Esophagus squamous epithelium (tissue), 5 donors: Measurements from ENCODE around the gene MRPS31. TPM values are rescaled to one million over a fixed set of nuclear protein-coding genes. Genes with fewer than 3 reads are reported as not detected.

Source experiments
- DNase-seq: peaks from one replicate; lab custom pipeline; 2025; lab: John Stamatoyannopoulos, UW
- H3K27ac ChIP-seq, 4 donors: fragments of 200-600 bp; sonication (generic); one replicate each; pipeline ENCODE4 v1.5.1; 2016 to 2019; ENCODE audit warnings: mild to moderate bottlenecking in 1 of 4
- H3K27me3 ChIP-seq, 4 donors: fragments of 200-600 bp; sonication (generic); 1 replicate in 3 of 4; 2 replicates in 1 of 4; pipeline versions ENCODE4 v1.5.1 to v1.6.0; 2017 to 2021; ENCODE audit warnings: antibody characterized with exemption in 1 of 4
- H3K36me3 ChIP-seq, 3 donors: fragments of 200-600 bp; sonication (generic); one replicate each; pipeline ENCODE4 v1.5.1; 2016 to 2019
- H3K4me1 ChIP-seq, 3 donors: fragments of 200-600 bp; sonication (generic); one replicate each; pipeline ENCODE4 v1.5.1; 2017 to 2019
- H3K4me3 ChIP-seq, 4 donors: fragments of 200-600 bp; sonication (generic); 1 replicate in 3 of 4; 2 replicates in 1 of 4; pipeline ENCODE4 v1.5.1; 2016 to 2019; ENCODE audit warnings: mild to moderate bottlenecking in 2 of 4, moderate library complexity in 1 of 4
- H3K9me3 ChIP-seq, 3 donors: fragments of 200-600 bp; sonication (generic); one replicate each; pipeline ENCODE4 v1.5.1; 2016 to 2019
- CTCF ChIP-seq, 6 experiments: fragments of 450-650 bp in 4 of 6; fragments of 200-600 bp in 2 of 6; sonication (generic) in 2 of 6; IDR thresholded peaks; one replicate each; pipeline ENCODE4 v1.5.1; 2016 to 2019; ENCODE audit warnings: antibody characterized with exemption in 6 of 6, mild to moderate bottlenecking in 4 of 6, moderate library complexity in 4 of 6
- POLR2A ChIP-seq, 4 donors: fragments of 450-650 bp; IDR thresholded peaks; one replicate each; pipeline ENCODE4 v1.6.1; 2017; ENCODE audit warnings: antibody characterized with exemption in 4 of 4, mild to moderate bottlenecking in 4 of 4, moderate library complexity in 3 of 4
- WGBS, 2 donors: methylation state at CpG; one replicate each; pipeline ENCODE4 v1.1.5; 2018; 5-methylcytosine and 5-hydroxymethylcytosine counted together
- intact Hi-C: fragments of 100-400 bp; cut with DNase I; formaldehyde crosslinking; loops from one replicate; pipeline ENCODE4 v1.15.0; 2022
- total RNA-seq, 4 donors: library from RNA; depleted of rRNA; stranded (reverse); fragments of >200 nt; gene quantifications; one replicate each; pipeline ENCODE4 v1.1.0, GENCODE V29; 2016
- donor health status: DM: yes; HTN: yes; CAD: no.

The MRPS31 gene
- total RNA-seq, 4 donors from 2014 or later = 8.8 to 24.2 (median 18.0) TPM

DNA sequence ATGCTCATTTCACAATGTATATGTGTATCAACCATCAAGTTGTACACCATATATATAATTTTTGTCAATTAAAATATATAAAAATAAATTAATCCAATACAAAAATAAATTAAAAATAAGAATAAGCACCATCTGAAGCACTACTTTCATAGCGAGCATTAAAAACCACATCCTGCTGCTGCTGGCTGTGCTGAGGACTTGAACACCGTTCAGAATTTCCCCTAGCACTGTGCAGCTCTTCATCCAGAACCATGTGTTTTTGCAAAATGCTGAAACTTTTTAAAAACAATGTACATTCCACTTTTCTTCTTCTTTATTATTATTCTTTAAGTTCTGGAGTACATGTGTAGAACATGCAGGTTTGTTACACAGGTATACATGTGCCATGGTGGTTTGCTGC lies 64.6 kb downstream of the MRPS31 start:
- Histone ChIP-seq H3K9me3 (peaks cover 0 to 24% (median 9%) of the 10 kb centered on the region in 3 donors), H3K27ac (no peak overlapping the region), H3K36me3 (no peaks in the 10 kb centered on the region), H3K4me1 (no peaks in the 10 kb centered on the region), H3K27me3 (no peaks in the 10 kb centered on the region), H3K4me3 (no peak overlapping the region)
- WGBS, 2 donors = 68 to 70% methylated on average over 2 of the region's 2 CpGs
- no peak for TF ChIP-seq CTCF (IDR thresholded peaks at IDR 0.05)
- no peak for TF ChIP-seq POLR2A (IDR thresholded peaks at IDR 0.05)
- intact Hi-C loops = no loop called here
- DNase-seq = no peak

- Histone ChIP-seq H3K4me3 (no peak overlapping the region), H3K4me1 (no peaks in the 10 kb centered on the region), H3K36me3 (no peaks in the 10 kb centered on the region), H3K27ac (no peak overlapping the region), H3K27me3 (no peaks in the 10 kb centered on the region), H3K9me3 (no peaks in the 10 kb centered on the region)
- 76 to 95% methylated on average over 5 of the region's 5 CpGs for WGBS, 2 donors
- no peak for DNase-seq
- intact Hi-C loops = no loop called here
- TF ChIP-seq POLR2A (IDR thresholded peaks at IDR 0.05) (no peak), CTCF (IDR thresholded peaks at IDR 0.05) (no peak)
Observed at GRCh38 chr13:40697711-40698110, 73.3 kb downstream of the MRPS31 start.

DNA sequence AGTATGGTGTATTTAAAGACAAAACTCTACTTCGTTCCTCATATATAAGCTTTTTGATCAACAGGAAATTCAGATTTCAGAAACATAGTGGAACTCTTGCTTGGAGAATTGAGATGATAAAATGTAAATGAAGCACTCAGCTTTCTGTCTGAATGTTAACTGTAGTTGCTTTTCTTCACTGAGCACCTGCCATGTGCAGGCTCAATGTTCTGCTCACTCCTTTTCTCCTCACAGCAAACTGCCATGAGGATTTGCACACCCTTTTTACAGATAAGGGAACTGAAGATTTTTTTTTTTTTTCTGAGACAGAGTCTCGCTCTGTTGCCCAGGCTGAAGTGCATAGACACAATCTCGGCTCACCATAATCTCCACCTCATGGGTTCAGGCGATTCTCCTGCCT lies 76.6 kb downstream of the MRPS31 start:
- TF ChIP-seq CTCF (IDR thresholded peaks at IDR 0.05) (no peak), POLR2A (IDR thresholded peaks at IDR 0.05) (no peak)
- no peak overlapping the region for H3K27ac ChIP-seq
- intact Hi-C loops = no loop called here
- no peaks in the 10 kb centered on the region for H3K4me1 ChIP-seq
- H3K27me3 ChIP-seq = no peaks in the 10 kb centered on the region
- H3K9me3 ChIP-seq = no peaks in the 10 kb centered on the region
- no peak for DNase-seq
- H3K36me3 ChIP-seq = no peaks in the 10 kb centered on the region
- WGBS, 2 donors = 76 to 79% methylated on average over 4 of the region's 4 CpGs
- no peak overlapping the region for H3K4me3 ChIP-seq

DNA sequence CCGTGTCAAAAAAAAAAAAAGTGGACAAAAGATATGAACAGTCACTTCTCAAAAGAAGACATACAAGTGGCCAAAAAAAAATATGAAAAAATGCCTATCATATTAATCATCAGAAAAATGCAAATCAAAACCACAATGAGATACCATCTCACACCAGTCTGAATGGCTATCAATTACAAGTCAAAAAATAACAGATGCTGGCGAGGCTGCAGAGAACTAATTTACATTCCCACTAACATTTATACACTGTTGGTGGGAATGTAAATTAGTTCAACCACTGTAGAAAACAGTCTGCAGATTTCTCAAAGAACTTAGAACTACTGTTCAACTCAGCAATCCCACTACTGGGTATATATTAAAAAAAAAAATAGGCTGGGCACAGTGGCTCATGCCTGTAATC lies 78.0 kb downstream of the MRPS31 start:
- Histone ChIP-seq H3K36me3 (no peaks in the 10 kb centered on the region), H3K27me3 (no peaks in the 10 kb centered on the region), H3K27ac (no peak overlapping the region), H3K4me3 (no peak overlapping the region), H3K4me1 (no peaks in the 10 kb centered on the region), H3K9me3 (no peaks in the 10 kb centered on the region)
- no peak for DNase-seq
- intact Hi-C loops = no loop called here
- no peak for TF ChIP-seq CTCF (IDR thresholded peaks at IDR 0.05)
- no peak for TF ChIP-seq POLR2A (IDR thresholded peaks at IDR 0.05)
- 23 to 36% methylated on average over 2 of the region's 2 CpGs for WGBS, 2 donors

DNA sequence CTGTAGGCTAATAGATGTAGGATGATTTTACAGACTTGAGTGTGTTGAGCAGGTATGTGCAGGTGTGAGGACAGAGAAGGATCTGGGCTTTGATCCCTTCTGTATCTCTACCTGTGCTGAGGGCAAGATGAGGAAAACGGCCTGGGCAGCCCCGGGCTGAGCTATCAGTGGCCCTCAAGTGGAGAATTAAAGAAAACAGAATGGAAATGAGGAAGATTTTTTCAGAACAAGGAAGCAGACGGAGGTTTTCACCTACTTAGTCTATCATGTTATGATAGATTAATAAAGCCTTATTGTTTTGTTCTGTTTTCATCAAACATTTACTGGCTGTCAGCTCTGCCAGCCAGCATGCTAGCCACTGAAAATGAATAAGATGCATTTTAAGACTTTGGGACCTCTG lies 82.2 kb downstream of the MRPS31 start:
- 61 to 79% methylated on average over 3 of the region's 3 CpGs for WGBS, 2 donors
- no peaks in the 10 kb centered on the region for H3K4me1 ChIP-seq
- TF ChIP-seq CTCF (IDR thresholded peaks at IDR 0.05) (no peak), POLR2A (IDR thresholded peaks at IDR 0.05) (no peak)
- H3K36me3 ChIP-seq = no peaks in the 10 kb centered on the region
- no peak overlapping the region for H3K4me3 ChIP-seq
- no peak overlapping the region for H3K27ac ChIP-seq
- H3K9me3 ChIP-seq = no peaks in the 10 kb centered on the region
- intact Hi-C loops = loop anchor here (10.0 kb wide), 1 partner anchor 744 kb away; no protein-coding TSS in a partner anchor
- no peaks in the 10 kb centered on the region for H3K27me3 ChIP-seq
- DNase-seq = no peak
